Colonic mucosa (tissue), 4 donors: ENCODE data around the gene KRTAP9-7. TPM values are rescaled to one million over a fixed set of nuclear protein-coding genes. Genes with fewer than 3 reads are reported as not detected.

Experiments used
- DNase-seq: peaks from one replicate; pipeline ENCODE4 v3.0.0-alpha.2; 2020
- H3K27ac ChIP-seq: fragments of 200-600 bp; one replicate; pipeline ENCODE4 v1.8.0; 2021
- H3K27me3 ChIP-seq: fragments of 200-600 bp; one replicate; pipeline ENCODE4 v1.8.0; 2021
- H3K36me3 ChIP-seq: fragments of 200-600 bp; one replicate; pipeline ENCODE4 v1.8.0; 2021
- H3K4me1 ChIP-seq: fragments of 200-600 bp; one replicate; pipeline ENCODE4 v1.8.0; 2021; ENCODE audit warnings: mild to moderate bottlenecking
- H3K4me3 ChIP-seq: fragments of 200-600 bp; one replicate; pipeline ENCODE4 v1.8.0; 2021
- H3K9ac ChIP-seq, 2 donors: one replicate each; pipeline ENCODE4 v1.7.0; 2013; ENCODE audit warnings: control low read depth in 2 of 2, low read depth in 2 of 2, low read length in 2 of 2
- H3K9me3 ChIP-seq: fragments of 200-600 bp; one replicate; pipeline ENCODE4 v1.8.0; 2021
- CTCF ChIP-seq: fragments of 200-600 bp; IDR thresholded peaks from one replicate; pipeline ENCODE4 v1.8.0; 2022; ENCODE audit warnings: antibody characterized with exemption, mild to moderate bottlenecking
- intact Hi-C: fragments of 100-400 bp; cut with DNase I; formaldehyde crosslinking; loops from one replicate; pipeline ENCODE4 v1.14.1; 2022
- total RNA-seq, 2 donors: library from RNA; stranded (reverse); fragmentation: NEBNext Ultra II Directional in 1 of 2; extraction: Animal tissue kit (Norgen Biotek cat#: 25700) in 1 of 2; gene quantifications; one replicate each; pipeline ENCODE4 v1.2.1, GENCODE V29; 2021
- donor health status: healthy.
- donor health status: DM: no; HTN: no; CAD: no.
- donor health status: DM: no; HTN: no; CAD: no.

Gene KRTAP9-7
- total RNA-seq, 2 donors from 2014 or later: not detected

- no peaks in the 10 kb centered on the region for H3K9me3 ChIP-seq
- no peaks in the 10 kb centered on the region for H3K27me3 ChIP-seq
- no peaks in the 10 kb centered on the region for H3K36me3 ChIP-seq
- H3K4me1 ChIP-seq: no peaks in the 10 kb centered on the region
- DNase-seq: no peak
- H3K27ac ChIP-seq: no peak overlapping the region
- intact Hi-C loops: no loop called here
- no peak overlapping the region for H3K9ac ChIP-seq
- no peak overlapping the region for H3K4me3 ChIP-seq
- no peak for TF ChIP-seq CTCF
Measured at GRCh38 chr17:41304091-41304490, 28.6 kb downstream of the KRTAP9-7 start.

GRCh38 chr17:41307647-41308046 is 32.1 kb downstream of the KRTAP9-7 start:
- H3K27ac ChIP-seq: no peak overlapping the region
- H3K9ac ChIP-seq: no peak overlapping the region
- H3K27me3 ChIP-seq: no peaks in the 10 kb centered on the region
- DNase-seq: no peak
- no peak overlapping the region for H3K4me3 ChIP-seq
- no peaks in the 10 kb centered on the region for H3K9me3 ChIP-seq
- H3K4me1 ChIP-seq: no peaks in the 10 kb centered on the region
- H3K36me3 ChIP-seq: no peaks in the 10 kb centered on the region
- intact Hi-C loops: no loop called here
- TF ChIP-seq CTCF: no peak

- intact Hi-C loops: no loop called here
- H3K4me3 ChIP-seq: no peak overlapping the region
- H3K36me3 ChIP-seq: no peaks in the 10 kb centered on the region
- no peak overlapping the region for H3K27ac ChIP-seq
- H3K27me3 ChIP-seq: no peaks in the 10 kb centered on the region
- no peaks in the 10 kb centered on the region for H3K4me1 ChIP-seq
- no peaks in the 10 kb centered on the region for H3K9me3 ChIP-seq
- no peak overlapping the region for H3K9ac ChIP-seq
- no peak for DNase-seq
- no peak for TF ChIP-seq CTCF
Measured at GRCh38 chr17:41308251-41308917, 32.9 kb downstream of the KRTAP9-7 start.

- Histone ChIP-seq H3K36me3 (no peaks in the 10 kb centered on the region), H3K9me3 (no peaks in the 10 kb centered on the region), H3K4me1 (no peaks in the 10 kb centered on the region), H3K27ac (no peak within 1 kb of the TSS), H3K9ac (no peak within 1 kb of the TSS), H3K4me3 (no peak within 1 kb of the TSS), H3K27me3 (no peaks in the 10 kb centered on the region)
- intact Hi-C loops: no loop called here
- TF ChIP-seq CTCF: no peak
- no peak for DNase-seq
Measured at GRCh38 chr17:41308918-41309359, 33.4 kb downstream of the KRTAP9-7 start, which contains the start of gene KRTAP16-1. Gene KRTAP16-1, minus strand, starts transcription at chr17:41309309. Its CDS starts 56 bp downstream, at chr17:41309253.

- intact Hi-C loops: no loop called here
- DNase-seq: no peak
- H3K36me3 ChIP-seq: no peaks in the 10 kb centered on the region
- no peak overlapping the region for H3K27ac ChIP-seq
- no peaks in the 10 kb centered on the region for H3K9me3 ChIP-seq
- H3K4me1 ChIP-seq: no peaks in the 10 kb centered on the region
- H3K27me3 ChIP-seq: no peaks in the 10 kb centered on the region
- TF ChIP-seq CTCF: no peak
- H3K9ac ChIP-seq: no peak overlapping the region
- H3K4me3 ChIP-seq: no peak overlapping the region
Measured at GRCh38 chr17:41311111-41311510, 35.6 kb downstream of the KRTAP9-7 start.
